Neural progenitor cell (in vitro differentiated cells): Measurements from ENCODE around the gene TIAM2. TPM values are rescaled to one million over a fixed set of nuclear protein-coding genes. Genes with fewer than 3 reads are reported as not detected.

Experiments used
- DNase-seq: peaks from one replicate; pipeline ENCODE4 v3.0.0-alpha.2; 2016; ENCODE audit warnings: low spot score
- H2AFZ ChIP-seq: fragments of 200-600 bp; sonication (generic); replicated peaks from 2 replicates; pipeline ENCODE4 v1.6.1; 2016; ENCODE audit warnings: antibody characterized with exemption
- H3F3A ChIP-seq: fragments of 200-600 bp; sonication (generic); 2 replicates; pipeline ENCODE4 v1.6.1; 2016; ENCODE audit warnings: antibody characterized with exemption, low read depth
- H3K27ac ChIP-seq: fragments of 200-600 bp; sonication (generic); 2 replicates; pipeline ENCODE4 v1.5.1; 2016; ENCODE audit warnings: mild to moderate bottlenecking
- H3K27me3 ChIP-seq: fragments of 200-600 bp; sonication (generic); 2 replicates; pipeline ENCODE4 v1.6.1; 2016; ENCODE audit warnings: mild to moderate bottlenecking, moderate library complexity
- H3K36me3 ChIP-seq: fragments of 200-600 bp; sonication (generic); 2 replicates; pipeline ENCODE4 v1.5.1; 2016
- H3K4me1 ChIP-seq: fragments of 200-600 bp; sonication (generic); 2 replicates; pipeline ENCODE4 v1.6.1; 2016; ENCODE audit warnings: mixed run types
- H3K4me2 ChIP-seq: fragments of 200-600 bp; sonication (generic); 2 replicates; pipeline ENCODE4 v1.6.1; 2016
- H3K4me3 ChIP-seq: fragments of 200-600 bp; sonication (generic); 2 replicates; pipeline ENCODE4 v1.5.1; 2016
- H3K79me2 ChIP-seq: fragments of 200-600 bp; sonication (generic); 2 replicates; pipeline ENCODE4 v1.6.1; 2016; ENCODE audit warnings: low read depth
- H3K9ac ChIP-seq: fragments of 200-600 bp; sonication (generic); 2 replicates; pipeline ENCODE4 v1.6.1; 2016
- H3K9me3 ChIP-seq: fragments of 200-600 bp; sonication (generic); 2 replicates; pipeline ENCODE4 v1.5.1; 2016; ENCODE audit warnings: low read depth
- H4K20me1 ChIP-seq: fragments of 200-600 bp; sonication (generic); 2 replicates; pipeline ENCODE4 v1.6.1; 2016; ENCODE audit warnings: low read depth
- H3K27ac Mint-ChIP-seq: 3 replicates; pipeline ENCODE4 v1.8.0; 2021; ENCODE audit warnings: mixed read lengths
- H3K27me3 Mint-ChIP-seq: 2 replicates; pipeline ENCODE4 v1.8.0; 2022; ENCODE audit warnings: low read depth, mild to moderate bottlenecking, inconsistent platforms, moderate library complexity, mixed read lengths; ENCODE audit not compliant: insufficient read depth
- H3K36me3 Mint-ChIP-seq: 3 replicates; pipeline ENCODE4 v1.8.0; 2021; ENCODE audit warnings: mixed read lengths
- H3K4me1 Mint-ChIP-seq: 3 replicates; pipeline ENCODE4 v1.8.0; 2021; ENCODE audit warnings: mixed read lengths
- H3K4me3 Mint-ChIP-seq: 3 replicates; pipeline ENCODE4 v1.8.0; 2021; ENCODE audit warnings: mild to moderate bottlenecking, moderate library complexity, mixed read lengths
- H3K9me3 Mint-ChIP-seq: 3 replicates; pipeline ENCODE4 v1.8.0; 2020; ENCODE audit warnings: mixed read lengths
- EZH2 ChIP-seq: fragments of 200-600 bp; sonication (generic); IDR thresholded peaks from 2 replicates; pipeline ENCODE4 v1.6.1; 2017; ENCODE audit warnings: antibody characterized with exemption, mild to moderate bottlenecking, moderate library complexity
- EZH2phosphoT487 ChIP-seq: fragments of 200-600 bp; sonication (generic); IDR thresholded peaks from 2 replicates; pipeline ENCODE4 v1.6.1; 2017; ENCODE audit warnings: antibody characterized with exemption
- total RNA-seq: library from RNA; depleted of rRNA; stranded (reverse); fragments of >200 nt; gene quantifications from 2 replicates; pipeline ENCODE4 v1.2.3, GENCODE V29; 2015; ENCODE audit warnings: low replicate concordance
- TF ChIP-seq, protein P1 (sequence below): fragments of 200-600 bp; sonication (generic); IDR thresholded peaks from 2 replicates; pipeline ENCODE4 v1.5.1; 2017; ENCODE audit warnings: antibody characterized with exemption, mild to moderate bottlenecking

The TIAM2 gene
- total RNA-seq, 1 donor from 2014 or later, result 22.8 TPM

DNA sequence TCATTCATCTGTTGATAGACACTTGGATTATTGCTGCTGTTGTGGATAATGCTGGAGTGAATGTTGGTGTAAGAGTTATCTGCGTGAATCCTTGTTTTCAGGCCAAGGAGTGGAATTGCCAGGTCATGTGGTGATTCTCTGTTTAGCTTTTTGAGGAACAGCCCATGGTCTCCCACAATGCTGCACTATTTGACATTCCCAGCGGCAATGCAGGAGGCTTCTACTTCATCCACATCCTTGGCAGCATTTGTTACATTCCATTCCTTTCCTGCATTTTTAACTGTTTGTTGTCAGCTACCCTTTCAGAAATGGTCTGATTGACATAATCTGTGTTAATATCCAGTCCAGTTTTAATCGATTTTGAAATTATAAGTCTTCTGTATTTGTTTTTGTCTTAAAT lies 217.0 kb downstream of the TIAM2 start:
- no peak overlapping the region for H3K4me3 ChIP-seq
- peaks cover 16% of the 10 kb centered on the region for H3K4me1 ChIP-seq
- Mint-ChIP-seq H3K4me3 (no peak overlapping the region), H3K27me3 (peaks cover 9% of the 10 kb centered on the region), H3K36me3 (peaks cover 10% of the 10 kb centered on the region), H3K9me3 (no peaks in the 10 kb centered on the region), H3K4me1 (peaks cover 10% of the 10 kb centered on the region), H3K27ac (no peak overlapping the region)
- TF ChIP-seq EZH2 (no peak), EZH2phosphoT487 (no peak)
- TF ChIP-seq, protein P1, sequence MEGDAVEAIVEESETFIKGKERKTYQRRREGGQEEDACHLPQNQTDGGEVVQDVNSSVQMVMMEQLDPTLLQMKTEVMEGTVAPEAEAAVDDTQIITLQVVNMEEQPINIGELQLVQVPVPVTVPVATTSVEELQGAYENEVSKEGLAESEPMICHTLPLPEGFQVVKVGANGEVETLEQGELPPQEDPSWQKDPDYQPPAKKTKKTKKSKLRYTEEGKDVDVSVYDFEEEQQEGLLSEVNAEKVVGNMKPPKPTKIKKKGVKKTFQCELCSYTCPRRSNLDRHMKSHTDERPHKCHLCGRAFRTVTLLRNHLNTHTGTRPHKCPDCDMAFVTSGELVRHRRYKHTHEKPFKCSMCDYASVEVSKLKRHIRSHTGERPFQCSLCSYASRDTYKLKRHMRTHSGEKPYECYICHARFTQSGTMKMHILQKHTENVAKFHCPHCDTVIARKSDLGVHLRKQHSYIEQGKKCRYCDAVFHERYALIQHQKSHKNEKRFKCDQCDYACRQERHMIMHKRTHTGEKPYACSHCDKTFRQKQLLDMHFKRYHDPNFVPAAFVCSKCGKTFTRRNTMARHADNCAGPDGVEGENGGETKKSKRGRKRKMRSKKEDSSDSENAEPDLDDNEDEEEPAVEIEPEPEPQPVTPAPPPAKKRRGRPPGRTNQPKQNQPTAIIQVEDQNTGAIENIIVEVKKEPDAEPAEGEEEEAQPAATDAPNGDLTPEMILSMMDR, result no peak
- no peak overlapping the region for H3K27ac ChIP-seq
- H3K36me3 ChIP-seq, result peaks cover 6% of the 10 kb centered on the region
- no peaks in the 10 kb centered on the region for H3K79me2 ChIP-seq
- no peak overlapping the region for H3K4me2 ChIP-seq
- H3F3A ChIP-seq, result peaks cover 14% of the 10 kb centered on the region
- no peak for DNase-seq
- H3K9ac ChIP-seq, result no peak overlapping the region
- H2AFZ ChIP-seq, result no peak overlapping the region
- H4K20me1 ChIP-seq, result no peaks in the 10 kb centered on the region
- H3K9me3 ChIP-seq, result no peaks in the 10 kb centered on the region
- H3K27me3 ChIP-seq, result no peaks in the 10 kb centered on the region

DNA sequence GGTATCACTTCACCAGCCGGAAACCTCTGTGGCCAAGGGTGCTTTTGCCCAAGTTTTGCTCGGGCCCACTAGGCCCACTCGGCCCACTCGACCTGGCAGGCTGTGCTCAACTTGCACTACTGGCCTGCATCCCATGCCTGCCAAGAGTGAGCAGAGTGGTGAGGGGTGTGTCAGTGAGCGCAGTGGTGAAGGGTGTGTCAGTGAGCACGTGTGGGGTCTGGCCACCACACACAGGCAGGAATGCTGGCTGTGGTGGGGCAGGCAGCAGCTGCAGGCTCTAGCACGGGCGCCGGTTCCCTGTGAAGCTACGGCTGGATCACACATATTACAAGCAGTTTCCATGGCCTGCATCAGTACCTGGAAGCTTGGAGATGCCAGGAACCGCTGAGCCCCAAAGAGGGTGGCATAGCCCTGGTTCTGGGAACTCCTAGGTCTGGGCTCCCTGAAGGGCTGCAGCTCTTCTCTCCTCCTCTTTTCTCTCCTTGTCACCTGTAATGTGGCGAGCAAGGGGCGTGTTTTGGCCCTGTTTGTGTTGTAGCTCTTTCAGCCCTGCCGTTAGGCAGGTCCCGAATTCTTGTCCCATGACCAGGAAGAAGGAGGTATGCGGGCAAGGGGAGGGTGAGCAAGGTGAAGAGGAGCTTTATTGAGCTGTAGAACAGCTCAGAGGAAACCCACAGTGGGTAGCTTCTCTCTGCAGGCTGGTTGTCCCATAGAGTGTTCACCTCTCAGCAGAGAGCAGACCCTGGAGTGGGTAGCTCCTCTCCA lies 217.7 kb downstream of the TIAM2 start:
- H3K27me3 Mint-ChIP-seq, result peaks cover 6% of the 10 kb centered on the region
- Histone ChIP-seq H3K36me3 (peaks cover 6% of the 10 kb centered on the region), H3F3A (peaks cover 19% of the 10 kb centered on the region), H3K9ac (no peak overlapping the region), H3K4me3 (no peak overlapping the region), H3K27ac (no peak overlapping the region), H3K79me2 (no peaks in the 10 kb centered on the region), H3K4me1 (peaks cover 23% of the 10 kb centered on the region), H2AFZ (no peak overlapping the region), H3K9me3 (no peaks in the 10 kb centered on the region), H3K27me3 (no peaks in the 10 kb centered on the region), H4K20me1 (no peaks in the 10 kb centered on the region), H3K4me2 (no peak overlapping the region)
- peaks cover 15% of the 10 kb centered on the region for H3K4me1 Mint-ChIP-seq
- H3K36me3 Mint-ChIP-seq, result peaks cover 10% of the 10 kb centered on the region
- no peaks in the 10 kb centered on the region for H3K9me3 Mint-ChIP-seq
- no peak overlapping the region for H3K27ac Mint-ChIP-seq
- TF ChIP-seq EZH2 (no peak), EZH2phosphoT487 (no peak)
- TF ChIP-seq, protein P1, result no peak
- DNase-seq, result no peak
- H3K4me3 Mint-ChIP-seq, result no peak overlapping the region

DNA sequence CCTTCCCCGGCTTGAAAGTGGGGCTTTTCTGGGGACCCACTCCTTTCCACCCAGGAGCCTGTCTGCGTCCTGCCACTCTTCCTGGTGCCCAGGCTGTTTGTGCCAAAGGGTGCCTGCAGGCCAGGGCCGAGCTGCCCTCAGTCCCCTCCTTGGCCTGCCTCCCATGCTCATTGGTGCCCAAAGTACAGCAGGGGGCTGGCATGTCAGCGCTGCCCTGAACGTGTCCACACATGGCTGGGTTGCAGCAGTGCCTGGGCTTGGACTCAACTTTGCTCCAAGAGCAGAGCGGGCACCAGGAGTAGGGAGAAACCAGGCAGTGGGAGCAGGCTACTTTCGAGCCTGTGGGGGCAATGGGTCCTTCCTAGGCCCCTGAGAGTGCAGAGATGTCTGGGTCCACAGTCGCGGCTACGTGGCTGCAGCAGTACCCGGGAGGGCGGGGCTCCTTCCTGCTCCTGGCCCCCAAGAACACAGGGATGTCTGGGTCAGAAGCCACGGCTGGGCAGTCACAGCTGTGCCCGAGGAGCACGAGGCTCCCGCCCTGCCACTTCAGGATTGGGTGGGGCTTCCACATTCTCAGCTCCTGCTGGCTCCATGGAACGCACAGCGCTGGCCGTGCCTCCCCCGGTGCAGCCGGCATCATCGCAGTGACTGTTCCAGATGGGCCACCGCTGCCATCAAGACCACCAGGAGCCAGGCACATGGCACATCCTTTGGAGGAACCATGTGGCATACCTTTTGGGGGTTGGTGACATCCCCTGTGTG lies 218.7 kb downstream of the TIAM2 start:
- Histone ChIP-seq H3K36me3 (peaks cover 6% of the 10 kb centered on the region), H3K4me1 (peaks cover 23% of the 10 kb centered on the region), H3K27ac (no peak overlapping the region), H2AFZ (no peak overlapping the region), H3K4me3 (no peak overlapping the region), H3K4me2 (no peak overlapping the region), H3F3A (peaks cover 19% of the 10 kb centered on the region), H4K20me1 (no peaks in the 10 kb centered on the region), H3K9ac (no peak overlapping the region), H3K27me3 (no peaks in the 10 kb centered on the region), H3K79me2 (no peaks in the 10 kb centered on the region), H3K9me3 (no peaks in the 10 kb centered on the region)
- Mint-ChIP-seq H3K27me3 (peaks cover 2% of the 10 kb centered on the region), H3K27ac (no peak overlapping the region), H3K4me1 (peaks cover 21% of the 10 kb centered on the region), H3K4me3 (no peak overlapping the region), H3K9me3 (no peaks in the 10 kb centered on the region), H3K36me3 (peaks cover 10% of the 10 kb centered on the region)
- DNase-seq, result no peak
- TF ChIP-seq, protein P1, result no peak
- no peak for TF ChIP-seq EZH2phosphoT487
- no peak for TF ChIP-seq EZH2
